K562 (cell line): ENCODE results near the gene SLC1A2. TPM values are rescaled to one million over a fixed set of nuclear protein-coding genes. Genes with fewer than 3 reads are reported as not detected.
A peak's percentile ranks its signal among the peaks of the same experiment; 100 is the strongest.

ENCODE experiments used
- ATAC-seq: fragments of 200-7000 bp; cut with Tn5 transposase; 3 replicates; pipeline ENCODE4 v1.9.1; 2020; ENCODE audit warnings: moderate library complexity
- BruUV-seq: library from RNA; stranded (reverse); fragments of 400-500 nt; replicated peaks from 2 replicates; lab custom pipeline; 2021; lab: Mats Ljungman, UMichigan
- CTCF ChIA-PET: fragments of 300-600 bp; formaldehyde crosslinking; extraction: SDS; loops from one replicate; lab custom pipeline; 2021; ENCODE audit warnings: low intra/inter-chr PET ratio; lab: Yijun Ruan, JAX
- POLR2A ChIA-PET: fragments of 300-600, 350-650 bp; sonication (Branson Sonifier 250); formaldehyde crosslinking; extraction: SDS; loops from one replicate; lab custom pipeline; 2021; ENCODE audit warnings: antibody characterized with exemption, inconsistent platforms; lab: Yijun Ruan, JAX
- DNase-seq, 4 experiments: peaks; one replicate each; pipeline versions ENCODE4 v3.0.0 to v3.0.0-alpha.2; 2011 to 2018; ENCODE audit warnings: low spot score in 3 of 4, mixed read lengths in 3 of 4; ENCODE audit errors: extremely low read depth in 1 of 4
- FAIRE-seq: peaks from 2 replicates; lab custom pipeline; 2011; peaks lifted over from hg19 to GRCh38; lab: Jason Lieb, UNC
- H2AFZ ChIP-seq: 2 replicates; pipeline ENCODE4 v1.6.0; 2011; ENCODE audit warnings: low read depth, low read length, control low read depth, inconsistent platforms
- H3K27ac ChIP-seq: fragments of 200-600 bp; 3 replicates; pipeline ENCODE4 v1.8.0; 2011; ENCODE audit warnings: low read depth, mild to moderate bottlenecking, control low read depth, inconsistent platforms, low read length, moderate library complexity, mixed read lengths; ENCODE audit errors: extremely low read depth
- H3K27me3 ChIP-seq, 2 experiments: fragments of 300-600 bp in 1 of 2; 2 replicates in 1 of 2; 3 replicates in 1 of 2; pipeline versions ENCODE4 v1.6.0 to v1.8.0; 2011; ENCODE audit warnings: inconsistent platforms in 2 of 2, low read length in 2 of 2, mild to moderate bottlenecking in 1 of 2, mixed read lengths in 1 of 2, moderate library complexity in 1 of 2; ENCODE audit not compliant: control insufficient read depth in 2 of 2, insufficient read depth in 2 of 2
- H3K36me3 ChIP-seq: fragments of 300-600 bp; 3 replicates; pipeline ENCODE4 v1.8.0; 2011; ENCODE audit warnings: mild to moderate bottlenecking, low read length, inconsistent platforms; ENCODE audit not compliant: control insufficient read depth, insufficient read depth
- H3K4me1 ChIP-seq, 2 experiments: fragments of 200-600 bp in 1 of 2; replicated peaks in 1 of 2; 2 replicates in 1 of 2; 3 replicates in 1 of 2; pipeline versions ENCODE4 v1.5.1 to v1.8.0; 2011; ENCODE audit warnings: inconsistent platforms in 2 of 2, low read length in 2 of 2, mild to moderate bottlenecking in 1 of 2, mixed read lengths in 1 of 2, moderate library complexity in 1 of 2; ENCODE audit not compliant: control insufficient read depth in 2 of 2, insufficient read depth in 2 of 2
- H3K4me2 ChIP-seq: 2 replicates; pipeline ENCODE4 v1.6.1; 2011; ENCODE audit warnings: low read length, control low read depth, inconsistent platforms, mixed read lengths; ENCODE audit not compliant: insufficient read depth
- H3K4me3 ChIP-seq: fragments of 200-600 bp; sonication (generic), shearing (Covaris generic); 2 replicates; pipeline ENCODE4 v1.5.1; 2016; ENCODE audit warnings: control low read depth, inconsistent platforms
- H3K79me2 ChIP-seq: fragments of 200-600 bp; 3 replicates; pipeline ENCODE4 v1.8.0; 2011; ENCODE audit warnings: low read length, inconsistent platforms; ENCODE audit not compliant: control insufficient read depth, insufficient read depth
- H3K9ac ChIP-seq, 2 experiments: 2 replicates each; pipeline versions ENCODE4 v1.6.0 to v1.6.1; 2011; ENCODE audit warnings: low read depth in 2 of 2, low read length in 2 of 2, control low read depth in 1 of 2, inconsistent platforms in 1 of 2, mild to moderate bottlenecking in 1 of 2, mixed read lengths in 1 of 2; ENCODE audit not compliant: insufficient read depth in 1 of 2
- H3K9me1 ChIP-seq: one replicate; pipeline ENCODE4 v1.6.0; 2011; ENCODE audit warnings: inconsistent platforms, mild to moderate bottlenecking, low read length, moderate library complexity; ENCODE audit not compliant: control insufficient read depth, insufficient read depth
- H3K9me3 ChIP-seq: replicated peaks from 2 replicates; pipeline ENCODE4 v1.5.1; 2011; ENCODE audit warnings: low read depth, low read length, inconsistent platforms; ENCODE audit not compliant: control insufficient read depth, insufficient read depth
- H4K20me1 ChIP-seq: replicated peaks from 2 replicates; pipeline ENCODE4 v1.6.1; 2011; ENCODE audit warnings: low read length, inconsistent platforms, mixed read lengths; ENCODE audit not compliant: control insufficient read depth, insufficient read depth
- BRCA1 ChIP-seq, 2 experiments: fragments of 450-650 bp in 1 of 2; sonication (generic) in 1 of 2; formaldehyde crosslinking in 1 of 2; IDR thresholded peaks; 2 replicates each; pipeline versions ENCODE4 v1.5.0 to v1.6.1; 2017 to 2020; ENCODE audit warnings: mild to moderate bottlenecking in 1 of 2, missing genetic modification reagents in 1 of 2
- CHD1 ChIP-seq: fragments of 200-600 bp; sonication (generic); IDR thresholded peaks from one replicate; pipeline ENCODE4 v1.6.1; 2012; ENCODE audit warnings: mild to moderate bottlenecking, moderate library complexity, low read length, inconsistent platforms
- ELK1 ChIP-seq: sonication (generic); formaldehyde crosslinking; IDR thresholded peaks from 2 replicates; pipeline ENCODE4 v1.8.1; 2022; ENCODE audit warnings: missing genetic modification reagents
- GABPA ChIP-seq: fragments of 200-800 bp; sonication (Bioruptor generic); conservative IDR thresholded peaks from 2 replicates; pipeline ENCODE4 v1.6.1; 2016; ENCODE audit warnings: low read depth, missing genetic modification characterization, missing compliant biosample characterization
- HNRNPH1 ChIP-seq: fragments of 200-400 bp; formaldehyde crosslinking; optimal IDR thresholded peaks from 2 replicates; pipeline ENCODE3; 2017; ENCODE audit warnings: low read depth, mild to moderate bottlenecking, low read length, moderate library complexity
- KDM5B ChIP-seq: fragments of 200-600 bp; sonication (generic); IDR thresholded peaks from 2 replicates; pipeline ENCODE4 v1.6.1; 2012; ENCODE audit warnings: low read depth, mild to moderate bottlenecking, moderate library complexity, low read length, control low read depth, inconsistent platforms; ENCODE audit not compliant: insufficient replicate concordance
- MAFG ChIP-seq: fragments of 450-650 bp; conservative IDR thresholded peaks from 2 replicates; pipeline ENCODE4 v1.6.1; 2016; ENCODE audit warnings: missing genetic modification characterization, missing compliant biosample characterization
- NFE2 ChIP-seq: IDR thresholded peaks from 2 replicates; pipeline ENCODE4 v1.6.1; 2014; ENCODE audit warnings: antibody characterized with exemption, low read depth
- ZNF197 ChIP-seq: fragments of 200-800 bp; sonication (Bioruptor generic); IDR thresholded peaks from 2 replicates; pipeline ENCODE4 v1.6.1; 2016; ENCODE audit warnings: low read depth, missing genetic modification characterization, missing compliant biosample characterization
- ZNF224 ChIP-seq: sonication (generic); formaldehyde crosslinking; IDR thresholded peaks from 2 replicates; pipeline ENCODE4 v1.8.0; 2022; ENCODE audit warnings: mild to moderate bottlenecking, missing genetic modification reagents
- WGBS: fragments of 100-300 bp; shearing (Covaris generic); methylation state at CpG from one replicate; pipeline ENCODE4 v1.1.6; 2016; ENCODE audit warnings: low coverage, mixed read lengths; ENCODE audit not compliant: insufficient coverage; ENCODE audit errors: missing lambda C conversion rate; 5-methylcytosine and 5-hydroxymethylcytosine counted together
- in situ Hi-C: fragments of 300-500 bp; cut with MboI; formaldehyde crosslinking; loops from 4 replicates; pipeline ENCODE4 v1.15.0; 2018; ENCODE audit warnings: inconsistent platforms, mixed read lengths
- intact Hi-C: fragments of 100-400 bp; cut with micrococcal nuclease; formaldehyde crosslinking; loops from 2 replicates; pipeline ENCODE4 v1.14.2; 2022
- polyA plus RNA-seq, 8 experiments: library from polyadenylated mRNA; depleted of rRNA in 4 of 8; stranded (reverse) in 5 of 8; unstranded in 3 of 8; fragments of >200 nt; fragmentation: Nextera tagmentation in 2 of 8; fragmentation: Illumina TruSeq in 1 of 8; extraction: Ambion mirVana in 2 of 8; extraction: Trizol in 1 of 8; gene quantifications; 2 replicates each; pipeline versions ENCODE4 v1.2.1 to v1.2.3, GENCODE V29; 2011 to 2014; ENCODE audit warnings: inconsistent platforms in 1 of 8, missing spikeins in 1 of 8
- total RNA-seq, 7 experiments: library from RNA; depleted of rRNA in 6 of 7; stranded (reverse); fragments of >200 nt in 6 of 7; fragmentation: Illumina TruSeq in 2 of 7; extraction: Trizol in 2 of 7; gene quantifications; 2 replicates each; pipeline versions ENCODE4 v1.2.1 to v1.2.3, GENCODE V29; 2011 to 2021; ENCODE audit warnings: low replicate concordance in 1 of 7
- TF ChIP-seq, protein P1 (sequence below): sonication (generic); formaldehyde crosslinking; IDR thresholded peaks from 2 replicates; pipeline ENCODE4 v1.9.0; 2022; ENCODE audit warnings: mild to moderate bottlenecking, missing genetic modification reagents
- TF ChIP-seq, protein P2 (sequence below): fragments of 250-450 bp; sonication (Bioruptor Pico); IDR thresholded peaks from 2 replicates; pipeline ENCODE4 v1.5.0; 2020; ENCODE audit warnings: mild to moderate bottlenecking

The SLC1A2 gene
- total and polyA plus RNA-seq, 9 of the 15 experiments (the other 6 are each of a cell fraction or from before 2014, with no cell fraction given) = 0.03 to 0.07 (median 0.04) TPM; not detected in 5

DNA sequence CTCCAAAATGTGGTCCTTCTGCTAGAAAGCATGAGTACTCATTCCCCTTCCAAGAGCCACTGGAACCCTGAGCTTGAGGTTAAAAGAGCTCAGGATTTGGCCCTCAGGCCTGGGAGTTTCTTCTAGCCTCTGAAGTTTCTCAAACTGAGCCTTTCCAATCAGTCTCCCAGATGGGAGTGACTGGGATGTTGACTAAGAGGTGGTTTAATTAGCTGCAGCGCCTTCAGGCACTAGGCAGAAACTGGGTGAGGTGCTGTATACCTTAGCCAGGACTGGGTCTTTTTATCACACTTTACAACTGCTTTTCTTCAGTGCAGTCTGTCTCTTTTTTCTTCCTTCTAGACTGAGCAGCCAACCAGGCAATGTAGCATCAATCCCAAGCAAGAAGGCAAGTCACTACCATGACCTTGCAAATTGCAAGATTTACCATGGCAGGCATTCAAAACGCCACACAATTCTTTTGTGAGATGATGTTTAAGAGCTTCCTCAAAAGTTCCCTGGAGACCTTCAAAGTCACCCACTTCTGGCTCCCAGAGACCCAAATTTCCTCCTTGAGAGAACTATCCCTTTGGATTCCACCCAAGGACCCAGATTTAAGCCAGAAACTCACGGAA is 93.0 kb downstream of the SLC1A2 start:
- intact Hi-C loops (no loop called here), in situ Hi-C loops (no loop called here)
- no TSS peak for BruUV-seq
- ChIA-PET CTCF (no interaction called here), POLR2A (no interaction called here)
- Histone ChIP-seq H3K9me1 (no peaks in the 10 kb centered on the region), H3K36me3 (no peaks in the 10 kb centered on the region), H3K4me3 (no peak overlapping the region), H3K4me2 (no peak overlapping the region), H3K9me3 (no peaks in the 10 kb centered on the region), H3K79me2 (no peaks in the 10 kb centered on the region), H2AFZ (no peak overlapping the region), H3K4me1 (no peaks in the 10 kb centered on the region; a peak in 2 of 5 replicates), H3K27ac (no peak overlapping the region), H4K20me1 (no peaks in the 10 kb centered on the region; the same call in 1 of the 2 replicates), H3K9ac (no peak overlapping the region), H3K27me3 (peaks cover 5 to 10% of the 10 kb centered on the region in 2 experiments; a peak in 4 of 5 replicates)
- FAIRE-seq (no peak), ATAC-seq (no peak), DNase-seq (no peak)
- 0 out of 2 replicates have a peak, but pooled peaks have one; percentile 25 for TF ChIP-seq NFE2
- no peak for TF ChIP-seq HNRNPH1
- TF ChIP-seq MAFG (tag) = peak; percentile 67
- TF ChIP-seq, protein P1, sequence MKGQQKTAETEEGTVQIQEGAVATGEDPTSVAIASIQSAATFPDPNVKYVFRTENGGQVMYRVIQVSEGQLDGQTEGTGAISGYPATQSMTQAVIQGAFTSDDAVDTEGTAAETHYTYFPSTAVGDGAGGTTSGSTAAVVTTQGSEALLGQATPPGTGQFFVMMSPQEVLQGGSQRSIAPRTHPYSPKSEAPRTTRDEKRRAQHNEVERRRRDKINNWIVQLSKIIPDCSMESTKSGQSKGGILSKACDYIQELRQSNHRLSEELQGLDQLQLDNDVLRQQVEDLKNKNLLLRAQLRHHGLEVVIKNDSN (CRISPR knock-in tag) = no peak
- 3% methylated on average over 3 of the region's 3 CpGs for WGBS

- intact Hi-C loops (no loop called here), in situ Hi-C loops (no loop called here)
- no peak for DNase-seq
- 3% methylated on average over 3 of the region's 3 CpGs for WGBS
- H3K36me3 ChIP-seq = no peaks in the 10 kb centered on the region
- H3K9me3 ChIP-seq = no peaks in the 10 kb centered on the region
- peaks cover 5 to 10% of the 10 kb centered on the region in 2 experiments; a peak in 4 of 5 replicates for H3K27me3 ChIP-seq
- BruUV-seq = no TSS peak
- no peaks in the 10 kb centered on the region for H3K79me2 ChIP-seq
- no peaks in the 10 kb centered on the region; the same call in 1 of the 2 replicates for H4K20me1 ChIP-seq
- FAIRE-seq = no peak
- ChIA-PET CTCF (no interaction called here), POLR2A (no interaction called here)
- no peaks in the 10 kb centered on the region; a peak in 2 of 5 replicates for H3K4me1 ChIP-seq
- no peak for ATAC-seq
- no peak overlapping the region for H3K9ac ChIP-seq
- H2AFZ ChIP-seq = no peak overlapping the region
- H3K9me1 ChIP-seq = no peaks in the 10 kb centered on the region
- no peak overlapping the region for H3K4me3 ChIP-seq
- no peak overlapping the region for H3K4me2 ChIP-seq
- no peak overlapping the region for H3K27ac ChIP-seq
- TF ChIP-seq BRCA1 (IDR thresholded peaks at IDR 0.05) = no peak
- no peak for TF ChIP-seq BRCA1 (CRISPR knock-in tag; IDR thresholded peaks at IDR 0.05)
- no peak for TF ChIP-seq ZNF197 (CRISPR knock-in tag)
- TF ChIP-seq GABPA (tag) = no peak
- no peak for TF ChIP-seq KDM5B
- no peak for TF ChIP-seq CHD1
- no peak for TF ChIP-seq ZNF224
- no peak for TF ChIP-seq ELK1 (CRISPR knock-in tag)
- TF ChIP-seq, protein P2, sequence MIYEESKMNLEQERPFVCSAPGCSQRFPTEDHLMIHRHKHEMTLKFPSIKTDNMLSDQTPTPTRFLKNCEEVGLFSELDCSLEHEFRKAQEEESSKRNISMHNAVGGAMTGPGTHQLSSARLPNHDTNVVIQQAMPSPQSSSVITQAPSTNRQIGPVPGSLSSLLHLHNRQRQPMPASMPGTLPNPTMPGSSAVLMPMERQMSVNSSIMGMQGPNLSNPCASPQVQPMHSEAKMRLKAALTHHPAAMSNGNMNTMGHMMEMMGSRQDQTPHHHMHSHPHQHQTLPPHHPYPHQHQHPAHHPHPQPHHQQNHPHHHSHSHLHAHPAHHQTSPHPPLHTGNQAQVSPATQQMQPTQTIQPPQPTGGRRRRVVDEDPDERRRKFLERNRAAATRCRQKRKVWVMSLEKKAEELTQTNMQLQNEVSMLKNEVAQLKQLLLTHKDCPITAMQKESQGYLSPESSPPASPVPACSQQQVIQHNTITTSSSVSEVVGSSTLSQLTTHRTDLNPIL (CRISPR knock-in tag) = no peak
These were observed 94.4 kb downstream of the SLC1A2 start for GRCh38 chr11:35324981-35325380.
